ENCODE results near the gene COL7A1.
"Not testable (repeated sequence)": the region's sequence is repeated elsewhere in the genome, so short reads cannot be mapped to it uniquely, and the experiment has no call there.

The COL7A1 gene

GRCh38 chr3:48563382-48563918, 31.7 kb downstream of the COL7A1 start, which contains the start of gene UCN2:
Gene UCN2 (minus strand): TSS chr3:48563781. CDS start chr3:48563124, 657 bp downstream.
- DNase-seq (ENCODE audit: low spot score) = no peak

GRCh38 chr3:48562367-48563095, 32.6 kb downstream of the COL7A1 start:
- DNase-seq (ENCODE audit: low spot score) = no peak

GRCh38 chr3:48561045-48561736, 33.9 kb downstream of the COL7A1 start:
- DNase-seq (ENCODE audit: low spot score) = no peak

GRCh38 chr3:48560648-48561018, 34.5 kb downstream of the COL7A1 start:
- no peak for DNase-seq (ENCODE audit: low spot score)

DNA sequence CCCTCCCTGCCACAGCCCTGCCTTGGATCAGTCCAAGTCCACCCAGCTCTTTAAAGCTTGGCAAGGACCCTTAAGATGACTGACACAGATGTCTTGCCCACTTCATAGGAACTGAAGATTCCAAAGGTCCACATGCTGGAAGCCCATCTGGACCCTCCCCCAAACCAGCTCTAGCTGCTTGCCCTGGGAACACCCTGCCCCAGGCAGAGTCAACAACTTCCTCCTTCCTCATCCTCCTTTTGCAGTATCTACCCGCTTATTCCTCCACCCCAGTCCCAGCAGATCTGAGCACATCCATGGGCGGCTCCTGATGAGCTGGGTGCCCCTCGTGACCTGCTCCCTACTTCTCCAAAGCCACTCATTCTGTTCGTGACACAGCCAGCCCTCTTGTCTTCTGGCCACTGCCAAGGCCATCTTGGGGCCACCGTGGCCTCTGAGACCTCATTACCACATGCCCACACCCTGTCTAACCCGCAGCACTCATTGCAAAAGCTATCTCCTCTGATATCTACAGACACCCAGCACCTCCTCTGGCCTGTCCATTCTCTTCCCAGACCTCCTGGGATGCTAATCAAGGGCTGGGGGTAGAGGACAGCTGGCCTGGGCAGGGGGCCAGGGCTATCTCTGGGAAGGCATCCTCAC, 36.5 kb downstream of the COL7A1 start:
- DNase-seq (ENCODE audit: low spot score) = no peak

- peak; percentile 100 for DNase-seq (ENCODE audit: low spot score)
Measured at GRCh38 chr3:48556796-48557626, 38.1 kb downstream of the COL7A1 start, which contains the start of gene PFKFB4. Gene PFKFB4 (minus strand): TSS chr3:48556803. CDS start chr3:48556777, 26 bp downstream.

GRCh38 chr3:48555949-48556795, 39.0 kb downstream of the COL7A1 start:
- no peak for DNase-seq (ENCODE audit: low spot score)

GRCh38 chr3:48555231-48555948, 39.7 kb downstream of the COL7A1 start:
- no peak for DNase-seq (ENCODE audit: low spot score)

DNA sequence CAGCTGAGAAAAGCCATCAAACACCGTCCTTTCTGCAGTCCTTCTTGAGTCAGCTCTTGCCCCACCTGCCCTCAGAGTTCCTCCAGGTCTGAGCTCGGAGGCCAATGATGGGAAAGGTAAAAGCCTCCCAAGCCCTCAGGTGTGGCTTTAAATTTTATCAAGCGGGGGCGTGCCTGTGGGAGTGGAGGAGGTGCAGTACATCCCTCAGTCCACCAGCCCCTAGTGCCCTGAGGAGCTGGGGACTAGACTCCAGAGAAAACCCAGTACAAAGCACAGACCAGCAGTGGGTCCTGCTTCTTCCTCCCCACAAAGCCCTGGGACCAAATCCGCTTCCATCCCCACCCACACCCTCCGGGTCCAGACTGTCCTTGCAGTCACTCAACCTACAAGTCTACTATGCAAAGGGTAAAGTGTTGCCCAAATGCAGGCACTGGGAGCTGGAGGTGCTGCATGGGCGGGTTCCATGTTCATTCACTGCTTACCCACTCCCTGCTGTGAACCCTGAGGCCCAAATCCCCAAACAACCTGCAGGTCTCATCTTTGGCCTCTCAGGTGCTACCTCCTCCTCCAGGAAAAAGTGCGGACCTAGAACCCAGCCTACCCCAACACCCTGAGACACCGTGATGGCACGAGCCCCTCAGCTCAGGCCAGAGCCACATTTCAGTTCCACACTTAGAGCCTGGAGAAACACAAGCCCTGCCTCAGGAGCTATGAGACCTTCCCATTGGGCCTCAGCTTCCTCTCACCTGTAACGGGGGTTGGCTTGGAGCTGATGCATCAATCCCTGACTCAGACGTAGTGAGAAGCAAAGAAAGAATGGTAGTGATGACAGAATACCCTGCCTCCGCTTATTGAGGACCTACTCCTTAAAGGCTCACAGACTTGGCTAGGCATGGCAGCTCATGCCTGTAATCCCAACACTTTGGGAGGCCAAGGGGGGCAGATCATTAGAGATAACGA, 41.0 kb downstream of the COL7A1 start:
- no peak for DNase-seq (ENCODE audit: low spot score)

DNA sequence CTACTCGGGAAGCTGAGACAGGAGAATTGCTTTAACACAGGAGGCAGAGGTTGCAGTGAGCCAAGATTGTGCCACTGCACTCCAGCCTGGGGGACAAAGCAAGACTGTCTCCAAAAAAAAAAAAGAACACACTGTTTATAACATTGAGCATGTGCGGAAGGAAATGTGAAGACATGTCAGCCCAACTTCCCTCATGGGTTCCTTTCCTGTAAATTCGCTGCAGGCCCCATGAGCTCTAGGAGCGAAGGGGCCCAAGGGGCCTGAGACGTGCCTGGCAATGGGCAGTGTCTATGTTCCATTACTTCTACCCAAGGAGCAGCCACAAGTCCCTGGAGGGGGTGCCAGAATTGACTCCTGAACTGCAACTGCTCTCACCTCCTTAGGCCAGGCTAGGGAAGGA, 41.8 kb downstream of the COL7A1 start:
- no peak for DNase-seq (ENCODE audit: low spot score)

GRCh38 chr3:48552111-48552951, 42.8 kb downstream of the COL7A1 start:
- no peak for DNase-seq (ENCODE audit: low spot score)

- DNase-seq (ENCODE audit: low spot score) = not testable (repeated sequence)
Measured at GRCh38 chr3:48551651-48552050, 43.5 kb downstream of the COL7A1 start.

- peak; percentile 84 for DNase-seq (ENCODE audit: low spot score)
Measured at GRCh38 chr3:48548729-48549705, 46.1 kb downstream of the COL7A1 start.

- DNase-seq (ENCODE audit: low spot score) = no peak
Measured at GRCh38 chr3:48548126-48548525, 47.0 kb downstream of the COL7A1 start.

GRCh38 chr3:48546203-48546829, 48.8 kb downstream of the COL7A1 start:
- peak; percentile 14 for DNase-seq (ENCODE audit: low spot score)

DNA sequence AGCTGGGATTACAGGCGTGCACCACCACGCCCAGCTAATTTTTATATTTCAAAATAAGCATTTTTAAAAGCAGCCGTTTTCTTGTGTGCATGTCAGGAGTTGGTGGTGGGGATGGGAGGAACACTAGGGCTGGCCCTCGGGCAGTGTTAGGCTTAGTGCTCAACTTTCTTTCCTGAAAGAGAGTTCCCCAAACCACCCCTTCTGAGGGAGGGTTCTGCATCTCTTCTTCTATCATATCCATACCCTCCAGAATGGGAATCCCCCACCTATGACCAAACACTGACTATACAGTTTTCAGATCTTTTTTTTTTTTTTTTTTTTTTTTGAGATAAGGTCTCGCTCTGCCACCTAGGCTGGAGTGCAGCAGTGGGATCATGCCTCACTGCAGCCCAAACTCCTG, 51.0 kb downstream of the COL7A1 start:
- no peak for DNase-seq (ENCODE audit: low spot score)
